ENCODE measurements around the gene CXorf65.

DNA sequence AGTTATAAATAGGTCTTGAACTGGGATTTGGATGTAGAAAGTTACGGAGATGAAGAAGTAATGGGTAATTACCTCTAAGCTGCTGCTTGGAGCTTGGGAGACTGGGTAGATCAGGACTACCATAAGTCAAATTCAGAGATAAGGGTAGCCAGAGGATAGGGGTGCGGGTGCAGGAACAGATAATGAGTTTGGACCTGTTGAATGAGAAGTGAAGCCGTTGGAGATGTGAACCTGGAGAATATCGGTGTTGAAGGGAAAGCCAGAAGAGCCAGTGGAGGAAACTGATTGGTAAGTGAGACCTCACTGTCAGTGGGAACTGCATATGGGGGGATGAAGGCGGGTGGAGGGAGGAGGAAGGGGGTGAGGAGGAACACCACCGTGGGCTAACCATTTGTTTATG lies 11.5 kb downstream of the CXorf65 start:
- TF ChIP-seq POLR2A (IDR thresholded peaks at IDR 0.05; ENCODE audit: low read length): no peak
- TF ChIP-seq GATA1 (IDR thresholded peaks at IDR 0.05; ENCODE audit: low read depth, low read length): no peak

Data from erythroblast (primary cell).